ENCODE results near the gene CNNM2.

- TF ChIP-seq CTCF (IDR thresholded peaks at IDR 0.05; ENCODE audit: insufficient read depth, low read length, poor library complexity, severe bottlenecking) (no peak), EZH2phosphoT487 (conservative IDR thresholded peaks at IDR 0.05; ENCODE audit: low read length) (no peak)
These were observed 164.6 kb downstream of the CNNM2 start for GRCh38 chr10:103082683-103083082.

Measured in SU-DHL-6 (cell line).